Osteocyte (in vitro differentiated cells): Measurements from ENCODE around the gene AHSA1. TPM values are rescaled to one million over a fixed set of nuclear protein-coding genes. Genes with fewer than 3 reads are reported as not detected.

Source experiments
- DNase-seq: peaks from one replicate; pipeline ENCODE4 v3.0.0; 2021; ENCODE audit warnings: mixed read lengths; ENCODE audit not compliant: unreplicated experiment; ENCODE audit errors: extremely low spot score
- H3K27ac Mint-ChIP-seq: one replicate; pipeline ENCODE4 v1.8.0; 2021; ENCODE audit warnings: mild to moderate bottlenecking, mixed read lengths; ENCODE audit not compliant: unreplicated experiment
- H3K27me3 Mint-ChIP-seq: one replicate; pipeline ENCODE4 v1.8.0; 2021; ENCODE audit warnings: mixed read lengths; ENCODE audit not compliant: unreplicated experiment
- H3K36me3 Mint-ChIP-seq: one replicate; pipeline ENCODE4 v1.8.0; 2021; ENCODE audit warnings: mixed read lengths; ENCODE audit not compliant: unreplicated experiment
- H3K4me1 Mint-ChIP-seq: one replicate; pipeline ENCODE4 v1.8.0; 2021; ENCODE audit warnings: mixed read lengths; ENCODE audit not compliant: unreplicated experiment
- H3K4me3 Mint-ChIP-seq: one replicate; pipeline ENCODE4 v1.8.0; 2021; ENCODE audit warnings: mild to moderate bottlenecking, moderate library complexity, mixed read lengths; ENCODE audit not compliant: unreplicated experiment
- H3K9me3 Mint-ChIP-seq: one replicate; pipeline ENCODE4 v1.8.0; 2021; ENCODE audit warnings: mixed read lengths; ENCODE audit not compliant: unreplicated experiment
- total RNA-seq: library from RNA; stranded (reverse); gene quantifications from 2 replicates; pipeline ENCODE4 v1.2.1, GENCODE V29; 2021
- TF ChIP-seq, protein P1 (sequence below): fragments of 200-600 bp; sonication (generic); IDR thresholded peaks from 2 replicates; pipeline ENCODE4 v1.5.0; 2021; ENCODE audit warnings: antibody characterized with exemption, mild to moderate bottlenecking, moderate library complexity

AHSA1 gene
- total RNA-seq, 1 donor from 2014 or later = 115 TPM

DNA sequence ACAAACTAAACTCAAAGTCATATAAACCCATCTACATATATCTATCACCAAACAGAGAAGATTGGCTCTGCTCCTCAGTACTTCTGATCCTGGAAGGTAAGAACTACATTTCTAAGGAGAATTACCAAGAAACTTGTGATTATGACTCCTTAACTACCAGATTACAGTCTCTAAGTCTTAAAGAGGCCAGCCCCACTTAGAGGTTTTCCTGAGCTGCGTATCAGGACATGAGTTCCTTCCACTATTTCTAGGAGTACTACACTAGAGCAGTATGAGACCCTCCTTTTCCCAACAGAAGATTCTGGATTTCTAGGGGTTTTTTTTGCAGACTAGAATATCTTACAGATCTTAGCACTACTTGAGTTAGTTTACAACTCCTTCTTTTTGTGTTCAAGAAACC lies 34.5 kb upstream of the AHSA1 start, which contains the start of gene NOXRED1:
NOXRED1 (minus strand) TSS at position 101 of the 400 bp plus-strand sequence. CDS start 634 bp downstream, outside the sequence.
- no peaks in the 10 kb centered on the region for H3K27me3 Mint-ChIP-seq
- peaks cover 6% of the 10 kb centered on the region for H3K4me1 Mint-ChIP-seq
- TF ChIP-seq, protein P1, sequence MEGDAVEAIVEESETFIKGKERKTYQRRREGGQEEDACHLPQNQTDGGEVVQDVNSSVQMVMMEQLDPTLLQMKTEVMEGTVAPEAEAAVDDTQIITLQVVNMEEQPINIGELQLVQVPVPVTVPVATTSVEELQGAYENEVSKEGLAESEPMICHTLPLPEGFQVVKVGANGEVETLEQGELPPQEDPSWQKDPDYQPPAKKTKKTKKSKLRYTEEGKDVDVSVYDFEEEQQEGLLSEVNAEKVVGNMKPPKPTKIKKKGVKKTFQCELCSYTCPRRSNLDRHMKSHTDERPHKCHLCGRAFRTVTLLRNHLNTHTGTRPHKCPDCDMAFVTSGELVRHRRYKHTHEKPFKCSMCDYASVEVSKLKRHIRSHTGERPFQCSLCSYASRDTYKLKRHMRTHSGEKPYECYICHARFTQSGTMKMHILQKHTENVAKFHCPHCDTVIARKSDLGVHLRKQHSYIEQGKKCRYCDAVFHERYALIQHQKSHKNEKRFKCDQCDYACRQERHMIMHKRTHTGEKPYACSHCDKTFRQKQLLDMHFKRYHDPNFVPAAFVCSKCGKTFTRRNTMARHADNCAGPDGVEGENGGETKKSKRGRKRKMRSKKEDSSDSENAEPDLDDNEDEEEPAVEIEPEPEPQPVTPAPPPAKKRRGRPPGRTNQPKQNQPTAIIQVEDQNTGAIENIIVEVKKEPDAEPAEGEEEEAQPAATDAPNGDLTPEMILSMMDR = no peak
- no peak within 1 kb of the TSS for H3K27ac Mint-ChIP-seq
- peaks cover 63% of the 10 kb centered on the region for H3K36me3 Mint-ChIP-seq
- no peak for DNase-seq
- H3K4me3 Mint-ChIP-seq = no peak within 1 kb of the TSS
- H3K9me3 Mint-ChIP-seq = peaks cover 7% of the 10 kb centered on the region

DNA sequence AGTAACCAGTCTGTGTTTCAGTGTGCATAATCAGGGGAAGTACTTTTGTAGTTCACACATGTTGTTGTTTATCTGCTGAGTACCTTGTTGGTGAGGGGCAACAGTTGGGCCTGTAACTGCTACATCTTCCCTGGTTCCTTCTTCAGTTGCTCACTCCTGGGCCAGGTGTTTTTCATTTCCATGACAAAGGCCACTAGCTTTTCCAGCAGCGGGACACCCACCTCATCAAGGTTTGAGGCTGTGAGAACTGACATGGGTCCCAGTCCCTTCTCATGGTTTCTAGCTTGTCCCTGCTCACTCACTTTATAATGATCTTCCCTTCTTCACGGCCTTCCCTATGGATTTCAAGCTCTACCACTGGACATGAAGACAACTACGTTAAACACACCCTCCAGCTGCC lies 33.0 kb upstream of the AHSA1 start:
- Mint-ChIP-seq H3K36me3 (peaks cover 73% of the 10 kb centered on the region), H3K4me1 (peaks cover 6% of the 10 kb centered on the region), H3K27ac (no peak overlapping the region), H3K4me3 (no peak overlapping the region), H3K27me3 (no peaks in the 10 kb centered on the region), H3K9me3 (peaks cover 4% of the 10 kb centered on the region)
- no peak for DNase-seq
- TF ChIP-seq, protein P1 = no peak

DNA sequence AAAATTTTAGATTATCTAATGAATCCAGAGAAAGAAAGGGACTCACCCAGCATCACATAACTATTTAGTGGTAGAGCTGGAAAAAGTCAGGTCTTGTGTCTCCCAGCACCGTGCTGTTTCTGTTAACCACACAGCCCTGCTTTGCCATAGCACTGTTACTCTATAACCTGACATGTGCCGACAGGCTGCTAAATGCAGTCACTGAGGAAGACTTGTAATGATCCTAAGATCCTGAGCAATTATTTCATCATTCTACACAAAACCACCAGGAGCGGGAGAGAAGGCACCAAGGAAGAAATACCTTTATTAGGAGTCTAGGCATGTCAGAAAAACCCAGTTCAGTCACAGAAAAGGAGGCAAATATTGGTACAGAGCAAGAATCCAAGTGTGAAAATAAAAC lies 31.5 kb upstream of the AHSA1 start:
- DNase-seq = no peak
- Mint-ChIP-seq H3K27ac (no peak overlapping the region), H3K4me1 (peaks cover 4% of the 10 kb centered on the region), H3K36me3 (peaks cover 75% of the 10 kb centered on the region), H3K27me3 (no peaks in the 10 kb centered on the region), H3K4me3 (no peak overlapping the region), H3K9me3 (no peaks in the 10 kb centered on the region)
- TF ChIP-seq, protein P1 = no peak

- DNase-seq = no peak
- no peak overlapping the region for H3K27ac Mint-ChIP-seq
- no peaks in the 10 kb centered on the region for H3K27me3 Mint-ChIP-seq
- TF ChIP-seq, protein P1 = no peak
- H3K4me1 Mint-ChIP-seq = no peaks in the 10 kb centered on the region
- peaks cover 52% of the 10 kb centered on the region for H3K36me3 Mint-ChIP-seq
- H3K4me3 Mint-ChIP-seq = no peak overlapping the region
- no peaks in the 10 kb centered on the region for H3K9me3 Mint-ChIP-seq
These were observed 21.9 kb upstream of the AHSA1 start for GRCh38 chr14:77436042-77436441.

GRCh38 chr14:77438596-77438995 lies 19.3 kb upstream of the AHSA1 start:
- H3K36me3 Mint-ChIP-seq = peaks cover 56% of the 10 kb centered on the region
- DNase-seq = no peak
- no peak overlapping the region for H3K4me3 Mint-ChIP-seq
- TF ChIP-seq, protein P1 = no peak
- H3K27ac Mint-ChIP-seq = no peak overlapping the region
- no peaks in the 10 kb centered on the region for H3K9me3 Mint-ChIP-seq
- no peaks in the 10 kb centered on the region for H3K27me3 Mint-ChIP-seq
- no peaks in the 10 kb centered on the region for H3K4me1 Mint-ChIP-seq
